HepG2 (cell line): ENCODE measurements around the gene PRSS48. TPM values are rescaled to one million over a fixed set of nuclear protein-coding genes. Genes with fewer than 3 reads are reported as not detected.

Experiments used
- DNMT3B ChIP-seq: conservative IDR thresholded peaks from 2 replicates; pipeline ENCODE4 v1.6.1; 2016; ENCODE audit warnings: missing biosample characterization, control low read depth
- EHMT2 ChIP-seq: fragments of 200-600 bp; sonication (generic); IDR thresholded peaks from 2 replicates; pipeline ENCODE4 v1.7.0; 2017; ENCODE audit warnings: antibody characterized with exemption, low read depth, low read length, borderline replicate concordance
- KDM5B ChIP-seq: sonication (generic); formaldehyde crosslinking; IDR thresholded peaks from 2 replicates; pipeline ENCODE4 v1.4.0; 2020; ENCODE audit warnings: missing genetic modification reagents, mild to moderate bottlenecking, borderline replicate concordance
- KMT2B ChIP-seq: IDR thresholded peaks from 2 replicates; pipeline ENCODE4 v1.6.1; 2016; ENCODE audit warnings: missing genetic modification reagents, missing compliant biosample characterization
- MED8 ChIP-seq: sonication (generic); formaldehyde crosslinking; IDR thresholded peaks from 2 replicates; pipeline ENCODE4 v1.8.1; 2023; ENCODE audit warnings: mild to moderate bottlenecking, missing genetic modification reagents; ENCODE audit not compliant: insufficient replicate concordance
- NR0B2 ChIP-seq: sonication (generic); formaldehyde crosslinking; IDR thresholded peaks from 2 replicates; pipeline ENCODE4 v1.4.0; 2020; ENCODE audit warnings: mild to moderate bottlenecking, missing genetic modification reagents
- PHB2 ChIP-seq: fragments of 450-650 bp; IDR thresholded peaks from 2 replicates; pipeline ENCODE4 v1.6.1; 2018; ENCODE audit not compliant: partially characterized antibody
- PHF8 ChIP-seq: sonication (generic); formaldehyde crosslinking; IDR thresholded peaks from 2 replicates; pipeline ENCODE4 v1.5.0; 2020; ENCODE audit warnings: missing genetic modification reagents
- POLR2A ChIP-seq, 2 experiments: IDR thresholded peaks; 2 replicates each; pipeline ENCODE4 v1.6.1; 2011; ENCODE audit warnings: low read depth in 2 of 2, low read length in 2 of 2, mild to moderate bottlenecking in 1 of 2, moderate library complexity in 1 of 2; ENCODE audit not compliant: insufficient read depth in 1 of 2
- TCF12 ChIP-seq, 2 experiments: fragments of 450-650 bp in 1 of 2; sonication (generic) in 1 of 2; formaldehyde crosslinking in 1 of 2; IDR thresholded peaks; 2 replicates each; pipeline versions ENCODE4 v1.6.1 to v1.8.0; 2017 to 2022; ENCODE audit warnings: antibody characterized with exemption in 1 of 2, mild to moderate bottlenecking in 1 of 2, missing genetic modification reagents in 1 of 2, moderate library complexity in 1 of 2
- TMF1 ChIP-seq: sonication (generic); formaldehyde crosslinking; IDR thresholded peaks from 2 replicates; pipeline ENCODE4 v1.8.1; 2022; ENCODE audit warnings: low read depth, missing genetic modification reagents
- YEATS2 ChIP-seq: sonication (generic); formaldehyde crosslinking; IDR thresholded peaks from 2 replicates; pipeline ENCODE4 v1.4.0; 2020; ENCODE audit warnings: missing genetic modification reagents, borderline replicate concordance
- ZBTB20 ChIP-seq: sonication (generic); formaldehyde crosslinking; IDR thresholded peaks from 2 replicates; pipeline ENCODE4 v1.8.1; 2023; ENCODE audit warnings: missing genetic modification reagents, low read depth, mild to moderate bottlenecking, borderline replicate concordance
- ZNF230 ChIP-seq: sonication (generic); formaldehyde crosslinking; IDR thresholded peaks from 2 replicates; pipeline ENCODE4 v1.4.0; 2020; ENCODE audit warnings: mild to moderate bottlenecking, missing genetic modification reagents
- ZNF318 ChIP-seq: sonication (generic); formaldehyde crosslinking; IDR thresholded peaks from 2 replicates; pipeline ENCODE4 v1.4.0; 2020; ENCODE audit warnings: mild to moderate bottlenecking, missing genetic modification reagents
- ZNF710 ChIP-seq: sonication (generic); formaldehyde crosslinking; IDR thresholded peaks from 2 replicates; pipeline ENCODE4 v1.5.0; 2020; ENCODE audit warnings: mild to moderate bottlenecking, missing genetic modification reagents, borderline replicate concordance
- polyA plus RNA-seq, 8 experiments: library from polyadenylated mRNA; depleted of rRNA in 3 of 8; stranded (reverse) in 7 of 8; unstranded in 1 of 8; fragments of >200 nt; fragmentation: Illumina TruSeq in 4 of 8; extraction: Trizol in 4 of 8; gene quantifications; 2 replicates each; pipeline versions ENCODE4 v1.2.1 to v1.2.3, GENCODE V29; 2011 to 2016; ENCODE audit warnings: low read depth in 4 of 8, missing spikeins in 1 of 8, mixed read lengths in 1 of 8; ENCODE audit not compliant: insufficient read depth in 1 of 8
- total RNA-seq, 5 experiments: library from RNA; depleted of rRNA; stranded (reverse); fragments of >200 nt; fragmentation: Illumina TruSeq; extraction: Trizol; gene quantifications; 2 replicates each; pipeline ENCODE4 v1.2.3, GENCODE V29; 2016; ENCODE audit warnings: low read depth in 1 of 5

PRSS48 gene
- total and polyA plus RNA-seq, 2 of the 13 experiments (the other 11 are each of a cell fraction or from before 2014, with no cell fraction given): not detected

- peak; percentile 98 for TF ChIP-seq ZNF710 (CRISPR knock-in tag)
- no peak for TF ChIP-seq EHMT2
- TF ChIP-seq TCF12 (IDR thresholded peaks at IDR 0.05): no peak
- TF ChIP-seq TCF12 (CRISPR knock-in tag; IDR thresholded peaks at IDR 0.05): peak; percentile 94
- peak; percentile 66 for TF ChIP-seq KMT2B (CRISPR knock-in tag)
- peak; percentile 65; the same call in 1 of the 2 replicates for TF ChIP-seq ZNF318 (CRISPR knock-in tag)
- 0 out of 2 replicates have a peak, but pooled peaks have one; percentile 59 for TF ChIP-seq NR0B2 (CRISPR knock-in tag)
- no peak for TF ChIP-seq ZNF230
- peak; percentile 47; the same call in 1 of the 2 replicates for TF ChIP-seq TMF1 (CRISPR knock-in tag)
- TF ChIP-seq ZBTB20 (CRISPR knock-in tag): peak; percentile 84; the same call in 1 of the 2 replicates
- TF ChIP-seq YEATS2 (CRISPR knock-in tag): peak; percentile 78; the same call in 1 of the 2 replicates
- TF ChIP-seq PHF8: peak; percentile 55
- no peak for TF ChIP-seq PHB2
- TF ChIP-seq DNMT3B: no peak; the same call in 1 of the 2 replicates
- peak; percentile 71 to 83 for TF ChIP-seq POLR2A (IDR thresholded peaks at IDR 0.05; ENCODE audit: insufficient read depth in 1 of 2, low read depth in 2 of 2, low read length in 2 of 2)
- peak; percentile 71 for TF ChIP-seq KDM5B (CRISPR knock-in tag)
- TF ChIP-seq MED8: peak; percentile 94
These were observed 48.4 kb downstream of the PRSS48 start, which contains the start of gene SH3D19 (continued) for GRCh38 chr4:151325111-151325948.
